ENCODE results near the gene NAA80.

DNA sequence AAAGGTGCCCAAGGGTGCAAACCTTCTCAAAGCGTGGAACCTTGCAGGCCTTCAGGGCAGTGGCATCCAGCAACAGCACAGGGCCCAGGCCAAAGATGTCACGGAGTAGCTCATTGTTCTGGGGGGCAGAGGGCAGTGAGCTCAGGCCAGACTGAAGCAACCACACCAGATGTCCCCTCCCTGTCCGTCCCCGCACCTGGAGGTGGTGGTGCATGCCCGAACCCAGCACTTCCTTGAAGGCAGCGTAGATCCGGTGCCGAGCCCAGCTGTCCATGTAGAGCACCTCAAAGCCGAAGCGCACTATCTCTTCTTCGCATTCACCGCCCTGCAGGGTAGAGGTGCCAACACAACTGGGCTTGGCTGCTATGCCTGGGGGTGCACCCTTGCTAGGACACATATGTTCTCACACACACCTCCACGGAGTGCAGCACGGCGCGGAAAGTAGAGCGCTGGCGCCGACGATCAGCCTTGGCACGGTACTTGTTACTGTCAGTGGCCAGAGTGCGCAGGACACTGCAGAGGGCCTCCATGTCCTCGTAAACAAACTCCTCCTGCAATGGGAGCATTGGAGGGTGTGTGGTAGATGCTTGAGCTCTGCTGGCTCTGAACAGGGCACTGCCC lies 10.7 kb downstream of the NAA80 start:
- TF ChIP-seq ZFP1 (CRISPR knock-in tag; IDR thresholded peaks at IDR 0.05) (no peak), TCF7 (IDR thresholded peaks at IDR 0.05; ENCODE audit: low read depth) (no peak), ETV5 (CRISPR knock-in tag; IDR thresholded peaks at IDR 0.05; ENCODE audit: borderline replicate concordance) (no peak), PTBP1 (IDR thresholded peaks at IDR 0.05; ENCODE audit: low read depth, low read length, poor library complexity, severe bottlenecking) (no peak), BHLHE40 (IDR thresholded peaks at IDR 0.05; ENCODE audit: low read length) (no peak), NR2F6 (IDR thresholded peaks at IDR 0.05) (no peak), NR2F6 (CRISPR knock-in tag; IDR thresholded peaks at IDR 0.05) (no peak), ZNF296 (CRISPR knock-in tag; conservative IDR thresholded peaks at IDR 0.05) (no peak), ARHGAP35 (CRISPR knock-in tag; IDR thresholded peaks at IDR 0.05; ENCODE audit: borderline replicate concordance) (no peak), PCBP1 (IDR thresholded peaks at IDR 0.05; ENCODE audit: borderline replicate concordance, low read depth, low read length) (no peak)
- TF ChIP-seq, protein P1, sequence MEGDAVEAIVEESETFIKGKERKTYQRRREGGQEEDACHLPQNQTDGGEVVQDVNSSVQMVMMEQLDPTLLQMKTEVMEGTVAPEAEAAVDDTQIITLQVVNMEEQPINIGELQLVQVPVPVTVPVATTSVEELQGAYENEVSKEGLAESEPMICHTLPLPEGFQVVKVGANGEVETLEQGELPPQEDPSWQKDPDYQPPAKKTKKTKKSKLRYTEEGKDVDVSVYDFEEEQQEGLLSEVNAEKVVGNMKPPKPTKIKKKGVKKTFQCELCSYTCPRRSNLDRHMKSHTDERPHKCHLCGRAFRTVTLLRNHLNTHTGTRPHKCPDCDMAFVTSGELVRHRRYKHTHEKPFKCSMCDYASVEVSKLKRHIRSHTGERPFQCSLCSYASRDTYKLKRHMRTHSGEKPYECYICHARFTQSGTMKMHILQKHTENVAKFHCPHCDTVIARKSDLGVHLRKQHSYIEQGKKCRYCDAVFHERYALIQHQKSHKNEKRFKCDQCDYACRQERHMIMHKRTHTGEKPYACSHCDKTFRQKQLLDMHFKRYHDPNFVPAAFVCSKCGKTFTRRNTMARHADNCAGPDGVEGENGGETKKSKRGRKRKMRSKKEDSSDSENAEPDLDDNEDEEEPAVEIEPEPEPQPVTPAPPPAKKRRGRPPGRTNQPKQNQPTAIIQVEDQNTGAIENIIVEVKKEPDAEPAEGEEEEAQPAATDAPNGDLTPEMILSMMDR (CRISPR knock-in tag; IDR thresholded peaks at IDR 0.05): no peak
- TF ChIP-seq, protein P2, sequence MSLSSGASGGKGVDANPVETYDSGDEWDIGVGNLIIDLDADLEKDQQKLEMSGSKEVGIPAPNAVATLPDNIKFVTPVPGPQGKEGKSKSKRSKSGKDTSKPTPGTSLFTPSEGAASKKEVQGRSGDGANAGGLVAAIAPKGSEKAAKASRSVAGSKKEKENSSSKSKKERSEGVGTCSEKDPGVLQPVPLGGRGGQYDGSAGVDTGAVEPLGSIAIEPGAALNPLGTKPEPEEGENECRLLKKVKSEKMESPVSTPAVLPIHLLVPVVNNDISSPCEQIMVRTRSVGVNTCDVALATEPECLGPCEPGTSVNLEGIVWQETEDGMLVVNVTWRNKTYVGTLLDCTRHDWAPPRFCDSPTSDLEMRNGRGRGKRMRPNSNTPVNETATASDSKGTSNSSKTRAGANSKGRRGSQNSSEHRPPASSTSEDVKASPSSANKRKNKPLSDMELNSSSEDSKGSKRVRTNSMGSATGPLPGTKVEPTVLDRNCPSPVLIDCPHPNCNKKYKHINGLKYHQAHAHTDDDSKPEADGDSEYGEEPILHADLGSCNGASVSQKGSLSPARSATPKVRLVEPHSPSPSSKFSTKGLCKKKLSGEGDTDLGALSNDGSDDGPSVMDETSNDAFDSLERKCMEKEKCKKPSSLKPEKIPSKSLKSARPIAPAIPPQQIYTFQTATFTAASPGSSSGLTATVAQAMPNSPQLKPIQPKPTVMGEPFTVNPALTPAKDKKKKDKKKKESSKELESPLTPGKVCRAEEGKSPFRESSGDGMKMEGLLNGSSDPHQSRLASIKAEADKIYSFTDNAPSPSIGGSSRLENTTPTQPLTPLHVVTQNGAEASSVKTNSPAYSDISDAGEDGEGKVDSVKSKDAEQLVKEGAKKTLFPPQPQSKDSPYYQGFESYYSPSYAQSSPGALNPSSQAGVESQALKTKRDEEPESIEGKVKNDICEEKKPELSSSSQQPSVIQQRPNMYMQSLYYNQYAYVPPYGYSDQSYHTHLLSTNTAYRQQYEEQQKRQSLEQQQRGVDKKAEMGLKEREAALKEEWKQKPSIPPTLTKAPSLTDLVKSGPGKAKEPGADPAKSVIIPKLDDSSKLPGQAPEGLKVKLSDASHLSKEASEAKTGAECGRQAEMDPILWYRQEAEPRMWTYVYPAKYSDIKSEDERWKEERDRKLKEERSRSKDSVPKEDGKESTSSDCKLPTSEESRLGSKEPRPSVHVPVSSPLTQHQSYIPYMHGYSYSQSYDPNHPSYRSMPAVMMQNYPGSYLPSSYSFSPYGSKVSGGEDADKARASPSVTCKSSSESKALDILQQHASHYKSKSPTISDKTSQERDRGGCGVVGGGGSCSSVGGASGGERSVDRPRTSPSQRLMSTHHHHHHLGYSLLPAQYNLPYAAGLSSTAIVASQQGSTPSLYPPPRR (CRISPR knock-in tag; IDR thresholded peaks at IDR 0.05; ENCODE audit: borderline replicate concordance): no peak
